Breast epithelium (tissue), 4 donors: ENCODE measurements around the gene RAPGEF4. TPM values are rescaled to one million over a fixed set of nuclear protein-coding genes. Genes with fewer than 3 reads are reported as not detected.

Experiments used
- DNase-seq, 2 donors: peaks; one replicate each; pipeline ENCODE4 v3.0.0-alpha.2; 2019; ENCODE audit warnings: low spot score in 2 of 2
- H3K27ac ChIP-seq, 2 donors: fragments of 200-600 bp; sonication (generic) in 1 of 2; one replicate each; pipeline ENCODE4 v1.5.1; 2016 to 2019; ENCODE audit warnings: mild to moderate bottlenecking in 1 of 2
- H3K27me3 ChIP-seq, 2 donors: fragments of 200-600 bp; sonication (generic) in 1 of 2; one replicate each; pipeline versions ENCODE4 v1.5.1 to v1.6.0; 2017 to 2019; ENCODE audit warnings: control low read depth in 1 of 2, mild to moderate bottlenecking in 1 of 2
- H3K36me3 ChIP-seq: fragments of 200-600 bp; one replicate; pipeline ENCODE4 v1.5.1; 2019
- H3K4me1 ChIP-seq, 2 donors: fragments of 200-600 bp; sonication (generic); one replicate each; pipeline ENCODE4 v1.5.1; 2016 to 2019; ENCODE audit warnings: control low read depth in 1 of 2
- H3K4me3 ChIP-seq, 3 donors: fragments of 200-600 bp; sonication (generic); 1 replicate in 2 of 3; 2 replicates in 1 of 3; pipeline ENCODE4 v1.5.1; 2016 to 2019; ENCODE audit warnings: mild to moderate bottlenecking in 3 of 3, moderate library complexity in 2 of 3
- H3K9me3 ChIP-seq, 2 donors: fragments of 200-600 bp; sonication (generic) in 1 of 2; one replicate each; pipeline ENCODE4 v1.5.1; 2016 to 2019; ENCODE audit warnings: control low read depth in 1 of 2
- CTCF ChIP-seq, 3 donors: fragments of 450-650 bp; IDR thresholded peaks; one replicate each; pipeline ENCODE4 v1.5.1; 2016 to 2017; ENCODE audit warnings: antibody characterized with exemption in 3 of 3, mild to moderate bottlenecking in 3 of 3, moderate library complexity in 3 of 3
- POLR2A ChIP-seq: fragments of 450-650 bp; IDR thresholded peaks from one replicate; pipeline ENCODE4 v1.6.1; 2016; ENCODE audit warnings: antibody characterized with exemption, mild to moderate bottlenecking, moderate library complexity
- POLR2AphosphoS5 ChIP-seq, 3 donors: sonication (generic); formaldehyde crosslinking; IDR thresholded peaks; one replicate each; pipeline ENCODE4 v1.6.1; 2017; ENCODE audit warnings: antibody characterized with exemption in 3 of 3
- intact Hi-C: fragments of 100-400 bp; cut with DNase I; formaldehyde crosslinking; loops from one replicate; pipeline ENCODE4 v1.15.1; 2023; ENCODE audit warnings: low total_unique reads
- total RNA-seq, 3 donors: library from RNA; depleted of rRNA; stranded (reverse); fragments of >200 nt; gene quantifications; one replicate each; pipeline ENCODE4 v1.1.0, GENCODE V29; 2016

RAPGEF4 gene
- total RNA-seq, 3 donors from 2014 or later = 7.7 to 12.8 (median 11.6) TPM

GRCh38 chr2:172769879-172770278, 34.2 kb downstream of the RAPGEF4 start:
- TF ChIP-seq POLR2A = no peak
- no peak for TF ChIP-seq CTCF (IDR thresholded peaks at IDR 0.05)
- TF ChIP-seq POLR2AphosphoS5 (IDR thresholded peaks at IDR 0.05) = no peak
- H3K9me3 ChIP-seq = no peaks in the 10 kb centered on the region
- H3K27me3 ChIP-seq = no peaks in the 10 kb centered on the region
- no peaks in the 10 kb centered on the region for H3K4me1 ChIP-seq
- H3K36me3 ChIP-seq = no peaks in the 10 kb centered on the region
- no peak overlapping the region for H3K27ac ChIP-seq
- intact Hi-C loops = no loop called here
- DNase-seq = no peak
- no peak overlapping the region for H3K4me3 ChIP-seq

- intact Hi-C loops = no loop called here
- H3K36me3 ChIP-seq = no peaks in the 10 kb centered on the region
- no peak overlapping the region for H3K27ac ChIP-seq
- no peaks in the 10 kb centered on the region for H3K9me3 ChIP-seq
- no peak for DNase-seq
- H3K4me1 ChIP-seq = no peaks in the 10 kb centered on the region
- TF ChIP-seq POLR2A = no peak
- no peak for TF ChIP-seq POLR2AphosphoS5 (IDR thresholded peaks at IDR 0.05)
- no peak for TF ChIP-seq CTCF (IDR thresholded peaks at IDR 0.05)
- H3K27me3 ChIP-seq = no peaks in the 10 kb centered on the region
- H3K4me3 ChIP-seq = no peak overlapping the region
These were observed 35.2 kb downstream of the RAPGEF4 start for GRCh38 chr2:172770887-172771286.

GRCh38 chr2:172772633-172773032, 37.0 kb downstream of the RAPGEF4 start:
- H3K4me1 ChIP-seq = no peaks in the 10 kb centered on the region
- no peak overlapping the region for H3K4me3 ChIP-seq
- no peaks in the 10 kb centered on the region for H3K9me3 ChIP-seq
- DNase-seq = no peak
- TF ChIP-seq CTCF (IDR thresholded peaks at IDR 0.05) (no peak), POLR2AphosphoS5 (IDR thresholded peaks at IDR 0.05) (no peak), POLR2A (no peak)
- intact Hi-C loops = no loop called here
- H3K27me3 ChIP-seq = no peaks in the 10 kb centered on the region
- H3K27ac ChIP-seq = no peak overlapping the region
- H3K36me3 ChIP-seq = no peaks in the 10 kb centered on the region

- intact Hi-C loops = no loop called here
- Histone ChIP-seq H3K4me3 (no peak overlapping the region), H3K4me1 (no peaks in the 10 kb centered on the region), H3K36me3 (no peaks in the 10 kb centered on the region), H3K27ac (no peak overlapping the region), H3K27me3 (no peaks in the 10 kb centered on the region), H3K9me3 (no peaks in the 10 kb centered on the region)
- TF ChIP-seq CTCF (IDR thresholded peaks at IDR 0.05) = no peak
- TF ChIP-seq POLR2A = no peak
- TF ChIP-seq POLR2AphosphoS5 (IDR thresholded peaks at IDR 0.05) = no peak
- DNase-seq = no peak
These were observed 38.7 kb downstream of the RAPGEF4 start for GRCh38 chr2:172774302-172774701.

GRCh38 chr2:172775319-172775718, 39.7 kb downstream of the RAPGEF4 start:
- no peak overlapping the region for H3K27ac ChIP-seq
- TF ChIP-seq POLR2A = no peak
- TF ChIP-seq CTCF (IDR thresholded peaks at IDR 0.05) = no peak
- no peak for TF ChIP-seq POLR2AphosphoS5 (IDR thresholded peaks at IDR 0.05)
- no peaks in the 10 kb centered on the region for H3K27me3 ChIP-seq
- no peaks in the 10 kb centered on the region for H3K4me1 ChIP-seq
- intact Hi-C loops = no loop called here
- no peaks in the 10 kb centered on the region for H3K9me3 ChIP-seq
- no peaks in the 10 kb centered on the region for H3K36me3 ChIP-seq
- no peak for DNase-seq
- H3K4me3 ChIP-seq = no peak overlapping the region
